NCI-H2081 treated with DMSO at 0.1 percent for 48 hours (cell line): ENCODE measurements around the gene FCGR3A.
"Not testable (repeated sequence)": the region's sequence is repeated elsewhere in the genome, so short reads cannot be mapped to it uniquely, and the experiment has no call there.

Experiments
- DNase-seq: peaks from one replicate; lab custom pipeline; 2025; lab: John Stamatoyannopoulos, UW

FCGR3A gene

DNA sequence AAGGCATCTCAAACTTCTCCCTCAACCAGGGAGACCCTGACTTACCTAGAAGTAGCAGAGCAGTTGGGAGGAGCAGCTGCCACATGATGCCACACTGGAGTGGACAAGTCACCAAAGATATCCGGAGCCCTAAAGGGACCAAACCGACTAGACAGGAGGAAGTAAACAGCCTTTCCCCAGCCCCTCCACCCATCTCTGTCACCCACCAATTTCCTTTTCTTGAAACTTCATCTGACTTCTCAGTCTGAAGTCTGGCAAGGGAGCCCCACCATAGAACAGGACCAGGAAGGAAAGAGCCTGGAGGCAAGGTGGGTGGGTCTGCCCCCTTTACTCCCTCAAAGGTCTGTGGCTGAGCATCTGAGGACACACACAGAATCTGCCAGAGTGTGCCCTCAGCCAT, at the start of gene FCGR3A:
Gene FCGR3A (minus strand): TSS at position 167 of the 400 bp plus-strand sequence. CDS start 82 bp downstream, at position 85.
- no peak for DNase-seq

- DNase-seq, result not testable (repeated sequence)
Observed at GRCh38 chr1:161597077-161597476, 47.5 kb upstream of the FCGR3A start.

- DNase-seq, result not testable (repeated sequence)
Observed at GRCh38 chr1:161595583-161595982, 46.0 kb upstream of the FCGR3A start.

- not testable (repeated sequence) for DNase-seq
Observed at GRCh38 chr1:161595173-161595572, 45.6 kb upstream of the FCGR3A start.

- not testable (repeated sequence) for DNase-seq
Observed at GRCh38 chr1:161594269-161594984, 44.8 kb upstream of the FCGR3A start.

DNA sequence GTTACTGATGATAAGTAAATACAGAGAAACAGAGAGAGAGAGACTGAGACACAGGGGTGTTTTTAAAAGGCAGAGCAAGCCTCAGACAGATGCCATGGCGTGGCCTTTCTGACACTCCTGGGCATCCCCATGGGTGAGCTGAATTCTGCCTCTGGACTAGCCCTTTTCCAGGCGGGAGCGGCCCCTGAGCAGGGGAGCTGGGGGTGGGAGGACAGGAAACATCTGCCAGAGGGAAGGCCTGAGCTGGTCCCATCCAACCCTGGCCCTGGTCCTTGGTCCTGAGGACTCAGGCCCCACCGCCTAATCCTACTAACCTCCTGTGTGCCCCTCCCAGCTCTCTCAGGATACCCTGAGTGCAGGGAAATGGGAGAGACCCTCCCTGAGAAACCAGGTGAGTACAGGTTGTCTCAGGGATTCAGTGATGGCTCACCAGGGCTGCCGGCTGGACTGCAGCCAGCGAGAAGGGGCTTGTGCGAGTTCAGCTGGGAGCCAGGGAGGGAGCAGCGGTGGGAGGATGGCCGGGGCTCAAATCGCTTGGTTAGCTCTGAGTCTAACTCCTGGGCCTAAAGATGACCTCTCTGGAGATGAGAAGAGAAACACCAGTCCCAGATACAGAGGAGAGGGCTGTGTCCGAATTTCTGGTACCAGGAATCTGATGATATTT, 43.6 kb upstream of the FCGR3A start:
- not testable (repeated sequence) for DNase-seq

- not testable (repeated sequence) for DNase-seq
Observed at GRCh38 chr1:161592586-161592985, 43.0 kb upstream of the FCGR3A start.

GRCh38 chr1:161589920-161590319, 40.3 kb upstream of the FCGR3A start:
- DNase-seq, result not testable (repeated sequence)

DNA sequence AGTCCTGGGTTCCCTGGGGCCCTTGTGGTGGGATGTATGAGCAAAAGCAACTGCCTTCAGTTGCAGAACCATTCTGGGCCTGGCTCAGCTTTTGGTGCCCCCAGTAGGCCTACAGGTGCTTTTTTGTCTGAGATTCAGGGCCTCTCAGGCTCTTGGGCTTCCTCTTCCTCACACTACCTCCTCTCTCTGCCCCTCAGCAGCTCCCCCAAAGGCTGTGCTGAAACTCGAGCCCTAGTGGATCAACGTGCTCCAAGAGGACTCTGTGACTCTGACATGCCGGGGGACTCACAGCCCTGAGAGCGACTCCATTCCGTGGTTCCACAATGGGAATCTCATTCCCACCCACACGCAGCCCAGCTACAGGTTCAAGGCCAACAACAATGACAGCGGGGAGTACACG, 39.7 kb upstream of the FCGR3A start:
- not testable (repeated sequence) for DNase-seq

DNA sequence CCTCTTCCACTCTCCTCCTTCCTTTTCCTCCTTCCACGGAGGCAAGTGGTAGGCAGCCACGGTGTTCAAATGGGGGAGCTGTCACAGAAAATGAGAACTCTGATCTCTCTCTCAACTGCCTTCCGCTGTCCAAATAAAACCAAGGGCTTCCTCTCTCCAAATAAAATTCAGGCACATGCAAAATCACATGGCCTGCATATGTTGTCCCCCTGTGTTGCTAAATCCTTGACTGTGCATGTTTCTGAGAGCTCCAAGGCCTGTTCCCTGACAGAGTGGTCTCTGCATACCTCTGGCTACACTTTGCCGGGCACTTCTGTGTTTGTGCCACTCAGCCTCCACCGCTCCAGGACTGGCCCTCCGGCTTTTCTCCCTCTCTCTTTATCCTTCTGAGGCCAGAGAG, 39.0 kb upstream of the FCGR3A start:
- not testable (repeated sequence) for DNase-seq

GRCh38 chr1:161582882-161583281, 33.3 kb upstream of the FCGR3A start:
- not testable (repeated sequence) for DNase-seq

- DNase-seq, result not testable (repeated sequence)
Observed at GRCh38 chr1:161580879-161581537, 31.4 kb upstream of the FCGR3A start.

- not testable (repeated sequence) for DNase-seq
Observed at GRCh38 chr1:161579856-161580507, 30.4 kb upstream of the FCGR3A start.

DNA sequence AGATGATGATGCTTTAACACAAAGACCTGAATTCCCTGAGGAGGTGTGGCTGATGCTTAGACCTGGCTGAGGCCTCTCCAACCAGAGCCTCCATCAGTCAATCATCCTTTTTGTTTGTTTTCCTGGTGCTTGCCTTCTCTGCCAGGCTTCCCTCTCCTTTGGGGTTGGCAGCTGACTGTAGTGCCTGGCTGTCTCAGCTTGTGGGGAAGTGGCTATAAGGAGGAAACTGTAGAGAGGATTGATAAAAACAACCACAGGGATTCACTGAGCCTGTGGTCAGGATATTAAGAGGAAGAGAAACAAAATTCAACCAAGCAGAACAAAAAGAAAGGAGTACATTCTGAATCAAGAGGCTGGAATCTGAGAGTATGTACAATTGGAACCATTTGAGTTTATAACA, 27.1 kb upstream of the FCGR3A start:
- not testable (repeated sequence) for DNase-seq

DNA sequence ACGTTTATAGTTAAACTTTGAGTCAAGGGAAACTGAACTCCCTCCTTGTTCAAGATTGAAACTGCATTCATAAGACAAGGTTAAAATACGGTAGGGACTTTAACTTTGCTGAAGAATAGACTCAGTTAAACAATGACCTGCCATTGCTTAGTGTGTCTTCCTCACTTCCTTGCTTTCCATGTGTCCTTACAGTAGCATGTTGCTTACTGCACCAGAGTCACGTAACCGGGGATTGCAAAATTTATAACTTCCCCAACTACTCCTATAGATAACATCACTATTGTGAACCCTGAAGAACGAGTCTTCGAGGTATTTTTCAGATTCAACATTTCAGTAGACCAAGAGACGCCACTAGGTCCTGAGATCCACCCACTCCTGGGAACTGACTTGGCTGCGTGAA, 22.1 kb upstream of the FCGR3A start:
- DNase-seq, result not testable (repeated sequence)

GRCh38 chr1:161566602-161566960, 17.0 kb upstream of the FCGR3A start:
- DNase-seq, result not testable (repeated sequence)

GRCh38 chr1:161563522-161563921, 13.9 kb upstream of the FCGR3A start:
- not testable (repeated sequence) for DNase-seq

GRCh38 chr1:161562441-161562840, 12.8 kb upstream of the FCGR3A start:
- DNase-seq, result not testable (repeated sequence)

DNA sequence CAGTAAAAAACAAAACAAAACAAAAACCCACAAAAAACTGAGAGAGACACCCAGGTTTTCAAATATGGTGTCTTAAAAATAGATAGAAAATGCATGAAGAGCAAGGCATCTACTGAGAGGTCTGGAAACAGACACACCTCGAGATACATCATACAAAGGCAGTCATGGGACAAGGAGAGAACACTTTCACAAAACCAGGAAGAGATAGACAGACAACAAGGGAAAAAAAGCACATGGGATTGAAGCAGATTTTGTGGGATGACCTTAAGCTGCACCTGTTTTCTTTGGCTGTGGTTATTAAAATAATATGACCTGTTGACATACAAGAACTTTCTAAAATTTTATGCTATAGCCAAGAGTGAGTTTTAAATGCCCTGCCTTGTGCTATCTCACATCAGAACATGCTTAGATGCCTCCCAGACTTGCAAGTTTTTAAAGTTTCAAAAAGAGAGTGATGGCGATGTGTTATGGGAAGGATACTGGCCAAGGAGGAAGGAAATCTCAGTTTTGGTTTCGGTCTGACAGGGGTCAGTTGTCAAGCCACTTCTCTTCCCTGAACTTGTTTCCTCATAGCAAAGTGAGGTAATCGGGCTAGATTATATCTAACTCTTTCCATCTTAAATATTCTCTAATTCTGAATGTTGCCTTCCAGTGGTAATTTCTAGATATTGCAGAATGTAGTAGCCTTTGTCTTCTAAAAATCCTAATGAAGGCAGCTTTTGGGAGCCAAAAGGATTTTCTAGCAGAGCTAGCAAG, 11.5 kb upstream of the FCGR3A start:
- DNase-seq, result not testable (repeated sequence)

DNA sequence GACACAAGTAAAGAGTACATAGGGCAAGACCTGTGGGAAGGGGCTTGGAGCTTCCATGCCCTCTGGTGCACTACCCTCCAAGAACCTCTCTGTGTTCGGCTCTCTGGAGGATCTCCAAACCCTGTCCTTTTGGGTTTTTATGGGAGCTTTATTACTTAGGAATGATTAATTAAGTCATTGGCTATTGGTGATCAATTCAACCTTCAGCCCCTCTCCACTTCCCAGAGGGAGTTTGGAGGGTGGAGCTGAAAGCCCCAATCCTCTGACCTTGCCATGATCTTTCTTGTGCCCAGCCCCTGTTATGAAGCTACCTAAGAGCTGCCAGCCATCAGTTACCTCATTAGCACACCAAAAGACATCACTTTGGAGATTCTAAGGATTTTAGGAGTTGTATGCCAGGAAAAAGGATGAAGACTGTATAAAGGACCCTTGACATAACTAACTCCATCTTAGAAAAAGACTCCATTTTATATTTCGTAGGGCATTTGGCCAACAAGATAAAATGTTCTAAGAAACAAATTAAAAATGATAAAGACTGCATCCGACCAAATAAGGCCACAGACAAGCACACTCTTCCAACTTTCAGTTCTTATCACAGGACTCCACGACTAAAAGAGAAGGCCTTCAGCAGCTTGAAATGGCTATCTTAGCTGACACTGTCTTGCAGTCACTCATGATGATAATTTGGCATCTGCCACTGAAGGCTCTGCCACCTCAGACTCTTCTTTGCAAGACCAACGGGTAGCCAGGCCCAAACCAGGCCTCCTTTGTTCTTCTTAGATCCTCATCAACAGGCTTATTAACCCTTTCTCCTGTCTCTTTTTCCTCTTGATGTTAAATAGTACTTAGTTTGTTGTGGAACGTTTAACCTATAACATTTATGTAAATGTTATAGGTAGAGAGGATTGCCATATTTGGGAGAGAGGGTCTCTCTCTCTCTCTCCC, 8.2 kb upstream of the FCGR3A start:
- not testable (repeated sequence) for DNase-seq
